H54 (cell line): ENCODE measurements around the gene SPRED3.
A peak's percentile ranks its signal among the peaks of the same experiment; 100 is the strongest.

ENCODE experiments used
- DNase-seq: peaks from one replicate; pipeline ENCODE4 v3.0.0; 2011; ENCODE audit warnings: low spot score, mixed read lengths; ENCODE audit not compliant: insufficient read length
- FAIRE-seq: peaks from 3 replicates; lab custom pipeline; 2011; peaks lifted over from hg19 to GRCh38; lab: Jason Lieb, UNC
- POLR2A ChIP-seq: IDR thresholded peaks from 2 replicates; pipeline ENCODE4 v1.6.1; 2011; ENCODE audit warnings: low read depth, mild to moderate bottlenecking, low read length

The SPRED3 gene

GRCh38 chr19:38383184-38383583 lies 5.3 kb upstream of the SPRED3 start:
- FAIRE-seq: no peak

GRCh38 chr19:38383743-38384142 lies 4.8 kb upstream of the SPRED3 start:
- no peak for FAIRE-seq
- DNase-seq: no peak
- no peak for TF ChIP-seq POLR2A

More at GRCh38 chr19:38383184-38383583, 5.3 kb upstream of the SPRED3 start:
- no peak for DNase-seq
- TF ChIP-seq POLR2A: no peak

- FAIRE-seq: no peak
These were observed 4.1 kb upstream of the SPRED3 start for GRCh38 chr19:38384209-38385027.

GRCh38 chr19:38385057-38385803 lies 3.3 kb upstream of the SPRED3 start:
- FAIRE-seq: no peak
- DNase-seq: no peak
- no peak for TF ChIP-seq POLR2A

More at GRCh38 chr19:38384209-38385027, 4.1 kb upstream of the SPRED3 start:
- DNase-seq: no peak
- TF ChIP-seq POLR2A: no peak

GRCh38 chr19:38385804-38386257 lies 2.7 kb upstream of the SPRED3 start:
- no peak for DNase-seq
- no peak for FAIRE-seq

GRCh38 chr19:38386300-38386970 lies 2.1 kb upstream of the SPRED3 start:
- DNase-seq (no peak), FAIRE-seq (no peak)
- no peak for TF ChIP-seq POLR2A

More at GRCh38 chr19:38385804-38386257, 2.7 kb upstream of the SPRED3 start:
- TF ChIP-seq POLR2A: no peak

GRCh38 chr19:38386971-38387549 lies 1.4 kb upstream of the SPRED3 start:
- DNase-seq (no peak), FAIRE-seq (no peak)
- no peak for TF ChIP-seq POLR2A

- peak; percentile 58 for FAIRE-seq
- peak; percentile 99 for DNase-seq
- TF ChIP-seq POLR2A: peak; percentile 43; the same call in 1 of the 2 replicates
These were observed 748 bp upstream of the SPRED3 start, which contains the start of gene GGN for GRCh38 chr19:38387550-38388348. Gene GGN, minus strand, starts transcription at chr19:38388034. Its CDS starts 773 bp downstream, at chr19:38387261.

GRCh38 chr19:38389101-38389925 lies 816 bp downstream of the SPRED3 start:
- DNase-seq (peak; percentile 99), FAIRE-seq (no peak)
- TF ChIP-seq POLR2A: peak; percentile 22

GRCh38 chr19:38389957-38390924 lies 1.7 kb downstream of the SPRED3 start:
- TF ChIP-seq POLR2A: no peak
- FAIRE-seq (no peak), DNase-seq (no peak)
